Panc1 (cell line): ENCODE results near the gene OTOP3. TPM values are rescaled to one million over a fixed set of nuclear protein-coding genes. Genes with fewer than 3 reads are reported as not detected.

Source experiments
- ATAC-seq: fragments of 200-7000 bp; cut with Tn5 transposase; 2 replicates; pipeline ENCODE4 v1.9.1; 2020; ENCODE audit warnings: mild to moderate bottlenecking, moderate library complexity
- BruUV-seq: library from RNA; stranded (reverse); fragments of 400-500 nt; replicated peaks from 2 replicates; lab custom pipeline; 2021; lab: Mats Ljungman, UMichigan
- CTCF ChIA-PET: fragments of 300-600 bp; sonication (Branson Sonifier 250); formaldehyde crosslinking; loops from one replicate; lab custom pipeline; 2022; ENCODE audit warnings: antibody characterized with exemption; lab: Charles Lee
- POLR2A ChIA-PET: fragments of 300-600 bp; sonication (Branson Sonifier 250); formaldehyde crosslinking; loops from one replicate; lab custom pipeline; 2022; ENCODE audit warnings: antibody characterized with exemption; lab: Charles Lee
- DNase-seq: peaks from one replicate; pipeline ENCODE4 v3.0.0-alpha.2; 2010; ENCODE audit warnings: low read depth, low spot score
- H3K27ac ChIP-seq: 2 replicates; pipeline ENCODE4 v1.5.1; 2011; ENCODE audit warnings: mild to moderate bottlenecking, low read length, inconsistent platforms
- H3K27me3 ChIP-seq: fragments of 200-500 bp; sonication (Bioruptor generic); 2 replicates; pipeline ENCODE4 v1.6.0; 2014; ENCODE audit warnings: low read length, inconsistent platforms; ENCODE audit not compliant: control insufficient read depth, insufficient read depth
- H3K36me3 ChIP-seq: fragments of 200-500 bp; sonication (Bioruptor generic); 2 replicates; pipeline ENCODE4 v1.5.1; 2014; ENCODE audit warnings: inconsistent platforms, mild to moderate bottlenecking, low read length, moderate library complexity; ENCODE audit not compliant: control insufficient read depth, insufficient read depth
- H3K4me1 ChIP-seq: 2 replicates; pipeline ENCODE4 v1.5.1; 2011; ENCODE audit warnings: inconsistent platforms, mild to moderate bottlenecking, low read length, moderate library complexity; ENCODE audit not compliant: control insufficient read depth, insufficient read depth
- H3K4me3 ChIP-seq, 2 experiments: 2 replicates each; pipeline ENCODE4 v1.5.1; 2011 to 2012; ENCODE audit warnings: low read depth in 2 of 2, low read length in 2 of 2, mild to moderate bottlenecking in 2 of 2, inconsistent platforms in 1 of 2, moderate library complexity in 1 of 2
- H3K9me3 ChIP-seq: fragments of 200-500 bp; sonication (Bioruptor generic); 2 replicates; pipeline ENCODE4 v1.5.1; 2014; ENCODE audit warnings: low read depth, mild to moderate bottlenecking, inconsistent platforms, low read length, moderate library complexity; ENCODE audit not compliant: control insufficient read depth, insufficient read depth
- CTCF ChIP-seq: fragments of 450-650 bp; IDR thresholded peaks from 2 replicates; pipeline ENCODE4 v1.5.1; 2017; ENCODE audit warnings: mild to moderate bottlenecking
- POLR2AphosphoS5 ChIP-seq: IDR thresholded peaks from 2 replicates; pipeline ENCODE4 v1.6.1; 2012; ENCODE audit warnings: mild to moderate bottlenecking, low read depth, low read length, moderate library complexity
- REST ChIP-seq, 2 experiments: IDR thresholded peaks; 2 replicates each; pipeline ENCODE4 v1.6.1; 2011 to 2012; ENCODE audit warnings: low read depth in 2 of 2, control low read depth in 1 of 2, low read length in 1 of 2, mild to moderate bottlenecking in 1 of 2, moderate library complexity in 1 of 2; ENCODE audit not compliant: insufficient read depth in 1 of 2
- SIN3A ChIP-seq: IDR thresholded peaks from 2 replicates; pipeline ENCODE4 v1.6.1; 2012; ENCODE audit warnings: low read depth, mild to moderate bottlenecking, low read length, moderate library complexity, borderline replicate concordance; ENCODE audit not compliant: insufficient read depth
- TCF7L2 ChIP-seq: IDR thresholded peaks from 2 replicates; pipeline ENCODE4 v1.6.1; 2011; ENCODE audit warnings: mild to moderate bottlenecking, low read depth, low read length, inconsistent platforms
- in situ Hi-C: cut with HindIII; loops from 2 replicates; pipeline ENCODE4 v1.10.0; 2016; ENCODE audit warnings: low sequenced_read_pairs, low pct_unique_long_range_greater_than_20kb
- intact Hi-C: fragments of 100-400 bp; cut with micrococcal nuclease; formaldehyde crosslinking; loops from one replicate; pipeline ENCODE4 v1.10.0; 2022; ENCODE audit not compliant: unreplicated experiment
- total RNA-seq: library from RNA; stranded (reverse); gene quantifications from one replicate; pipeline ENCODE4 v1.2.1, GENCODE V29; 2021; ENCODE audit not compliant: unreplicated experiment

Gene OTOP3
- total RNA-seq, 1 experiment from 2014 or later, result not detected

- Histone ChIP-seq H3K27me3 (peaks cover 13% of the 10 kb centered on the region; the same call in 1 of the 2 replicates), H3K4me3 (no peak overlapping the region), H3K4me1 (no peaks in the 10 kb centered on the region), H3K9me3 (no peaks in the 10 kb centered on the region), H3K36me3 (no peaks in the 10 kb centered on the region), H3K27ac (no peak overlapping the region)
- DNase-seq (no peak), ATAC-seq (no peak)
- intact Hi-C loops, result no loop called here
- ChIA-PET POLR2A (no interaction called here), CTCF (no interaction called here)
- TF ChIP-seq REST (IDR thresholded peaks at IDR 0.05; ENCODE audit: insufficient read depth in 1 of 2, low read depth in 2 of 2, low read length in 1 of 2) (peak; percentile 79 to 90), CTCF (no peak)
- in situ Hi-C loops, result no loop called here
- no TSS peak for BruUV-seq
Measured at GRCh38 chr17:74937064-74938051, 1.7 kb downstream of the OTOP3 start.

DNA sequence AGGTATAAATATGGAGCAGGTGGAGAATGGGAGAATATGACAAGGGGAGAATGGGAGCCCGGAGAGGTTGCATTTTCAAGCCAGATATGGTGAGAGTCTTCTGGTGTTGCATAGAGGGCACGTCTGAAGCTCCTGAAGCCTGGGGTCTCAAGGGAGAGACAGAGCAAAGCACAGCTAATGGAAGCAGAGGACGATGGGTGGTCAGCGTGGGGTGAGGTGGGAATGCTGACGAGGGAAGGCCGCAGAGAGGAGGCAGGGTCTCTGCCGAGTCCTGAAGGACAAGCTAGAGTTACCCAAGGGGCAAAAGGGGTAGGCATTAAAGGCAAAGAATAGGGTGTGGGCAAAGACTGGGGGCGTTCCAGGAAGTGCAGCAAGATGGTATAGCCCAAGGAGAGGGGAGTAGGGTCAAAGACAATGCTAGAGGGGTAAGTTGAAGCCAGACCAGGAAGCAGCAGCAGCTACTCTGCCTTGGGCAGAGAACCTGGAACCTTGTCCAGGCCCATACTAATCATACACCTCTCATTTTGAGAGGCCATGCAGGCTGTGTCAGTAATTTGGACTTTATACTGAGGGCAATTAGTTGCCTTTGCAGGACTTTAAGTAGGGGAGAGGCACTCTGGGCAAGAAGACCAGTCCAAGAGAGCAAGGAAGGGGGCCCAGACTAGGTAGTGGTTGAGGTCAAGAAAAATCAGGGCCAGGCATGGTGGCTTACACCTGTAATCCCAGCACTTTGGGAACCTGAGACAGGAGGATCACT is 2.7 kb downstream of the OTOP3 start:
- Histone ChIP-seq H3K27me3 (peaks cover 13% of the 10 kb centered on the region), H3K4me3 (no peak overlapping the region), H3K4me1 (no peaks in the 10 kb centered on the region), H3K9me3 (no peaks in the 10 kb centered on the region), H3K36me3 (no peaks in the 10 kb centered on the region), H3K27ac (no peak overlapping the region)
- no TSS peak for BruUV-seq
- POLR2A ChIA-PET, result no interaction called here
- in situ Hi-C loops (no loop called here), intact Hi-C loops (no loop called here)
- DNase-seq (no peak), ATAC-seq (no peak)
- CTCF ChIA-PET, result interaction anchor here (0.7 kb wide), 2 partner anchors 22 to 283 kb away, joined by 3 to 4 read pairs; no protein-coding TSS in a partner anchor
- TF ChIP-seq REST (IDR thresholded peaks at IDR 0.05; ENCODE audit: insufficient read depth in 1 of 2, low read depth in 2 of 2, low read length in 1 of 2) (no peak), CTCF (no peak), SIN3A (no peak), TCF7L2 (no peak), POLR2AphosphoS5 (no peak)
